ENCODE results near the gene SAMD1. TPM values are rescaled to one million over a fixed set of nuclear protein-coding genes. Genes with fewer than 3 reads are reported as not detected.

Gene SAMD1
- total and polyA plus RNA-seq, 2 experiments from 2014 or later, result 32.2 to 69.0 TPM

- no peak for TF ChIP-seq ZNF462 (CRISPR knock-in tag; IDR thresholded peaks at IDR 0.05)
- TF ChIP-seq ETS1 (IDR thresholded peaks at IDR 0.05), result no peak
- TF ChIP-seq JUNB (IDR thresholded peaks at IDR 0.05; ENCODE audit: unreplicated experiment), result no peak
Measured at GRCh38 chr19:14110650-14111049, 20.1 kb upstream of the SAMD1 start (continued).

- H3K27ac Mint-ChIP-seq, result no peak overlapping the region; the same call in 1 of the 2 replicates
- DNase-seq (ENCODE audit: low spot score) (no peak), ATAC-seq (no peak)
Measured at GRCh38 chr19:14107581-14108461, 17.3 kb upstream of the SAMD1 start.

More at GRCh38 chr19:14107581-14108461, 17.3 kb upstream of the SAMD1 start:
- H3F3A ChIP-seq (replicated peaks; ENCODE audit: low read depth), result peaks cover 4% of the 10 kb centered on the region; the same call in 1 of the 2 replicates
- H2AFZ ChIP-seq, result no peak overlapping the region
- no peaks in the 10 kb centered on the region for H3K79me2 ChIP-seq (replicated peaks; ENCODE audit: insufficient read depth)
- peaks cover 15% of the 10 kb centered on the region for H3K4me1 ChIP-seq (ENCODE audit: insufficient read depth)
- H3K9me3 Mint-ChIP-seq, result no peaks in the 10 kb centered on the region
- no peak overlapping the region for H3K4me3 Mint-ChIP-seq
- H3K27ac ChIP-seq (ENCODE audit: low read depth), result 0 out of 2 replicates have a peak overlapping the region, but pooled peaks have one; percentile 26
- H3K27me3 ChIP-seq (ENCODE audit: insufficient read depth), result no peaks in the 10 kb centered on the region
- no peaks in the 10 kb centered on the region for H3K36me3 ChIP-seq (ENCODE audit: insufficient read depth)
- H3K9me2 ChIP-seq (ENCODE audit: insufficient read depth), result no peaks in the 10 kb centered on the region
- H3K4me2 ChIP-seq, result no peak overlapping the region
- peaks cover 4% of the 10 kb centered on the region for H3K27me3 Mint-ChIP-seq (ENCODE audit: insufficient read depth, low read depth, poor library complexity)
- no peak for TF ChIP-seq CREB1 (CRISPR knock-in tag; IDR thresholded peaks at IDR 0.05; ENCODE audit: low read depth)
- no peak for TF ChIP-seq ZNF331 (CRISPR knock-in tag; IDR thresholded peaks at IDR 0.05; ENCODE audit: low read depth)
- TF ChIP-seq ETS1 (IDR thresholded peaks at IDR 0.05), result no peak
- no peak for TF ChIP-seq STAT1 (IDR thresholded peaks at IDR 0.05; ENCODE audit: unreplicated experiment)
- H3K36me3 Mint-ChIP-seq (ENCODE audit: low read depth), result no peaks in the 10 kb centered on the region; the same call in 2 of the 3 replicates
- H3K4me1 Mint-ChIP-seq, result peaks cover 13% of the 10 kb centered on the region
- no peaks in the 10 kb centered on the region; the same call in 1 of the 2 replicates for H4K20me1 ChIP-seq (replicated peaks; ENCODE audit: insufficient read depth)
- H3K4me3 ChIP-seq, result no peak overlapping the region
